ENCODE data around the gene ABLIM2. TPM values are rescaled to one million over a fixed set of nuclear protein-coding genes. Genes with fewer than 3 reads are reported as not detected.

ABLIM2 gene
- total and polyA plus RNA-seq, 2 of the 4 experiments (the other 2 are of a cell fraction): under 0.01 to 0.10 TPM

GRCh38 chr4:8109406-8110065 lies 49.1 kb downstream of the ABLIM2 start:
- dilution Hi-C loops (cut with HindIII; ENCODE audit: low sequenced_read_pairs, unreplicated experiment) (no loop called here), intact Hi-C loops (cut with micrococcal nuclease) (no loop called here), in situ Hi-C loops (cut with MboI; ENCODE audit: low sequenced_read_pairs) (no loop called here)
- no peak overlapping the region for H3K4me2 ChIP-seq (ENCODE audit: low read depth, low read length)
- H3K79me1 ChIP-seq (ENCODE audit: low read depth in 1 of 2, low read length in 2 of 2): no peaks in the 10 kb centered on the region
- H3K14ac ChIP-seq (replicated peaks; ENCODE audit: low read depth, low read length): no peak overlapping the region
- WGBS, 2 experiments (ENCODE audit: extremely low coverage in 2 of 2, insufficient read length in 1 of 2): 68% methylated on average over 6 of the region's 20 CpGs; no CpG with 5 or more reads in 1 of the 2 experiments
- ATAC-seq (ENCODE audit: low read depth) (no peak), DNase-seq (no peak)
- no peak overlapping the region for H3K27ac ChIP-seq (ENCODE audit: insufficient read depth, low read length)
- H2BK5ac ChIP-seq (ENCODE audit: low read depth, low read length, poor library complexity, severe bottlenecking): no peak overlapping the region
- no peak overlapping the region for H2BK15ac ChIP-seq (ENCODE audit: low read depth, low read length)
- H4K91ac ChIP-seq (ENCODE audit: insufficient read depth, low read depth, low read length): no peak overlapping the region
- H4K20me1 ChIP-seq (ENCODE audit: insufficient read depth, low read length): no peaks in the 10 kb centered on the region
- BruUV-seq (replicated peaks): no TSS peak
- H3K9me1 ChIP-seq (ENCODE audit: insufficient read depth, low read length): no peaks in the 10 kb centered on the region
- H2BK120ac ChIP-seq (ENCODE audit: low read depth, low read length): no peak overlapping the region
- H2AFZ ChIP-seq (replicated peaks; ENCODE audit: low read length, poor library complexity): no peak overlapping the region
- peaks cover 64% of the 10 kb centered on the region for H3K27me3 ChIP-seq (ENCODE audit: control insufficient read depth, insufficient read depth, low read length)
- no peak overlapping the region for H3K23ac ChIP-seq (ENCODE audit: low read depth, low read length)
- ChIA-PET POLR2A (ENCODE audit: unreplicated experiment) (no interaction called here), CTCF (no interaction called here)
- no peak overlapping the region for H2AK9ac ChIP-seq (replicated peaks; ENCODE audit: low read depth, low read length, poor library complexity)
- no peak overlapping the region for H2BK20ac ChIP-seq (ENCODE audit: low read depth, low read length)
- H3K9me3 ChIP-seq (ENCODE audit: control insufficient read depth, insufficient read depth, low read length): peaks cover 8% of the 10 kb centered on the region
- no peak overlapping the region for H3K9ac ChIP-seq (ENCODE audit: low read depth, low read length)
- H3K4ac ChIP-seq (ENCODE audit: low read depth, low read length): no peak overlapping the region
- H4K8ac ChIP-seq (ENCODE audit: low read depth in 2 of 2, low read length in 2 of 2): no peak overlapping the region
- no peak overlapping the region for H3K4me3 ChIP-seq (ENCODE audit: insufficient read depth, low read depth, low read length)
- H3K4me1 ChIP-seq (ENCODE audit: control insufficient read depth, insufficient read depth, low read length): no peaks in the 10 kb centered on the region
- no peaks in the 10 kb centered on the region for H3K36me3 ChIP-seq (ENCODE audit: control insufficient read depth, insufficient read depth, low read length)
- H3K18ac ChIP-seq (ENCODE audit: low read depth, low read length): no peak overlapping the region
- no peak for TF ChIP-seq RCOR1 (IDR thresholded peaks at IDR 0.05; ENCODE audit: insufficient replicate concordance, low read length)
- TF ChIP-seq MAZ (IDR thresholded peaks at IDR 0.05; ENCODE audit: borderline replicate concordance, low read depth, low read length): no peak
- TF ChIP-seq CHD1 (IDR thresholded peaks at IDR 0.05; ENCODE audit: low read depth, low read length): no peak
- no peak for TF ChIP-seq RAD21 (IDR thresholded peaks at IDR 0.05; ENCODE audit: low read length)
- no peak for TF ChIP-seq USF2 (IDR thresholded peaks at IDR 0.05; ENCODE audit: low read depth, low read length)
- TF ChIP-seq NFE2L2 (IDR thresholded peaks at IDR 0.05; ENCODE audit: low read depth, low read length): no peak
- no peak for TF ChIP-seq CTCF (conservative IDR thresholded peaks at IDR 0.05; ENCODE audit: low read depth, low read length)
- no peak for TF ChIP-seq ELK1 (IDR thresholded peaks at IDR 0.05; ENCODE audit: borderline replicate concordance, low read depth, low read length)
- no peak for TF ChIP-seq RFX5 (IDR thresholded peaks at IDR 0.05; ENCODE audit: low read depth, low read length)
- TF ChIP-seq FOS (IDR thresholded peaks at IDR 0.05; ENCODE audit: low read depth, low read length): no peak
- TF ChIP-seq POLR2A (IDR thresholded peaks at IDR 0.05; ENCODE audit: low read depth, low read length): no peak
- TF ChIP-seq BHLHE40 (IDR thresholded peaks at IDR 0.05; ENCODE audit: low read depth, low read length): no peak
- TF ChIP-seq CEBPB (IDR thresholded peaks at IDR 0.05; ENCODE audit: low read depth, low read length): no peak
- no peak for TF ChIP-seq MXI1 (IDR thresholded peaks at IDR 0.05; ENCODE audit: borderline replicate concordance, low read depth, low read length)
- no peak for TF ChIP-seq SMC3 (IDR thresholded peaks at IDR 0.05; ENCODE audit: low read depth, low read length)
- TF ChIP-seq MAFK (IDR thresholded peaks at IDR 0.05; ENCODE audit: low read depth, low read length): no peak
- no peak overlapping the region for H4K5ac ChIP-seq (ENCODE audit: low read depth, low read length)
- no peak overlapping the region for H3K56ac ChIP-seq (ENCODE audit: extremely low read depth, insufficient read depth, low read length)
- H2AK5ac ChIP-seq (ENCODE audit: low read depth, low read length): no peak overlapping the region
